Loucy (cell line): ENCODE results near the gene CPA1.

Experiments
- EZH2phosphoT487 ChIP-seq: fragments of 200-600 bp; IDR thresholded peaks from 2 replicates; pipeline ENCODE4 v1.6.1; 2018; ENCODE audit warnings: antibody characterized with exemption, mild to moderate bottlenecking, moderate library complexity, borderline replicate concordance
- TF ChIP-seq, protein P1 (sequence below): fragments of 200-600 bp; sonication (generic); conservative IDR thresholded peaks from 2 replicates; pipeline ENCODE4 v1.5.1; 2014; ENCODE audit warnings: mild to moderate bottlenecking, antibody characterized with exemption, low read length

DNA sequence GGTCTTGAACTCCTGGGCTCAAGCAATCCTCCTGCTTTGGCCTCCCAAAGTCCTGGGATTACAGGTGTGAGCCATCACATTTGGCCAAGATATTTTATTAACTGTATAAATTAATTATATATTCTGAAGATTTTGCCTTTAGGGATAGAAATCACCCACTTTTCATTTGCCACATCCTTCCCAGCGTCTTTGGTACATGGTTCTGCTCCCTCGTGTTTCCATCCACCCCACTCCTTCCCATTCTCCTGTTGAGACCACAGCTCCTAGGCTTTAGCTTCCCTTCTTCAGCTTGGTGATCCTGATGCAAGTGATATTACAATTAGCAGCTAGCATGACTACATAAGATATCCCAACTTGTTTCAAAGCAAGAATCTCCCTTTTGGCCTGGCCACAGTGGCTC, 8.4 kb downstream of the CPA1 start:
- TF ChIP-seq, protein P1, sequence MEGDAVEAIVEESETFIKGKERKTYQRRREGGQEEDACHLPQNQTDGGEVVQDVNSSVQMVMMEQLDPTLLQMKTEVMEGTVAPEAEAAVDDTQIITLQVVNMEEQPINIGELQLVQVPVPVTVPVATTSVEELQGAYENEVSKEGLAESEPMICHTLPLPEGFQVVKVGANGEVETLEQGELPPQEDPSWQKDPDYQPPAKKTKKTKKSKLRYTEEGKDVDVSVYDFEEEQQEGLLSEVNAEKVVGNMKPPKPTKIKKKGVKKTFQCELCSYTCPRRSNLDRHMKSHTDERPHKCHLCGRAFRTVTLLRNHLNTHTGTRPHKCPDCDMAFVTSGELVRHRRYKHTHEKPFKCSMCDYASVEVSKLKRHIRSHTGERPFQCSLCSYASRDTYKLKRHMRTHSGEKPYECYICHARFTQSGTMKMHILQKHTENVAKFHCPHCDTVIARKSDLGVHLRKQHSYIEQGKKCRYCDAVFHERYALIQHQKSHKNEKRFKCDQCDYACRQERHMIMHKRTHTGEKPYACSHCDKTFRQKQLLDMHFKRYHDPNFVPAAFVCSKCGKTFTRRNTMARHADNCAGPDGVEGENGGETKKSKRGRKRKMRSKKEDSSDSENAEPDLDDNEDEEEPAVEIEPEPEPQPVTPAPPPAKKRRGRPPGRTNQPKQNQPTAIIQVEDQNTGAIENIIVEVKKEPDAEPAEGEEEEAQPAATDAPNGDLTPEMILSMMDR = no peak
- no peak for TF ChIP-seq EZH2phosphoT487
